Neural progenitor cell (in vitro differentiated cells): ENCODE data around the gene GFER.

ENCODE experiments used
- CTCF ChIP-seq: fragments of 200-600 bp; sonication (generic); IDR thresholded peaks from 2 replicates; pipeline ENCODE4 v1.5.1; 2017; ENCODE audit warnings: antibody characterized with exemption, mild to moderate bottlenecking
- EZH2 ChIP-seq: fragments of 200-600 bp; sonication (generic); IDR thresholded peaks from 2 replicates; pipeline ENCODE4 v1.6.1; 2017; ENCODE audit warnings: antibody characterized with exemption, mild to moderate bottlenecking, moderate library complexity

GRCh38 chr16:1938910-1939309, 45.1 kb upstream of the GFER start:
- TF ChIP-seq CTCF: no peak
- no peak for TF ChIP-seq EZH2
